Measurements from ENCODE around the gene LRRC4. TPM values are rescaled to one million over a fixed set of nuclear protein-coding genes. Genes with fewer than 3 reads are reported as not detected.

The LRRC4 gene
- total RNA-seq, 1 experiment from 2014 or later: 1.4 TPM

GRCh38 chr7:128017862-128018845 lies 13.1 kb downstream of the LRRC4 start:
- H3K4me3 ChIP-seq: no peak overlapping the region
- no peaks in the 10 kb centered on the region for H3K4me1 ChIP-seq (replicated peaks)
- no peak overlapping the region for H3K27ac ChIP-seq
- no peak for DNase-seq (ENCODE audit: low read depth in 1 of 2, low spot score in 2 of 2)
- H3K27me3 ChIP-seq (replicated peaks): no peaks in the 10 kb centered on the region
- no peaks in the 10 kb centered on the region for H3K9me3 ChIP-seq (replicated peaks)
- H3K36me3 ChIP-seq: peaks cover 11% of the 10 kb centered on the region; the same call in 1 of the 2 replicates

GRCh38 chr7:128017460-128017859 lies 13.8 kb downstream of the LRRC4 start:
- H3K4me1 ChIP-seq (replicated peaks): no peaks in the 10 kb centered on the region
- no peak overlapping the region for H3K27ac ChIP-seq
- H3K36me3 ChIP-seq: peaks cover 13% of the 10 kb centered on the region
- H3K27me3 ChIP-seq (replicated peaks): no peaks in the 10 kb centered on the region
- no peak overlapping the region for H3K4me3 ChIP-seq
- H3K9me3 ChIP-seq (replicated peaks): no peaks in the 10 kb centered on the region
- DNase-seq (ENCODE audit: low read depth in 1 of 2, low spot score in 2 of 2): no peak

- Histone ChIP-seq H3K9me3 (replicated peaks) (no peaks in the 10 kb centered on the region), H3K4me3 (no peak overlapping the region), H3K36me3 (peaks cover 13% of the 10 kb centered on the region), H3K27me3 (replicated peaks) (no peaks in the 10 kb centered on the region), H3K27ac (no peak overlapping the region), H3K4me1 (replicated peaks) (no peaks in the 10 kb centered on the region)
- no peak for DNase-seq (ENCODE audit: low read depth in 1 of 2, low spot score in 2 of 2)
Measured at GRCh38 chr7:128014811-128015210, 16.4 kb downstream of the LRRC4 start.

GRCh38 chr7:128011131-128011661 lies 20.0 kb downstream of the LRRC4 start:
- H3K27me3 ChIP-seq (replicated peaks): no peaks in the 10 kb centered on the region
- H3K4me3 ChIP-seq: no peak overlapping the region
- H3K36me3 ChIP-seq: peaks cover 6% of the 10 kb centered on the region
- DNase-seq (ENCODE audit: low read depth in 1 of 2, low spot score in 2 of 2): no peak
- no peak overlapping the region for H3K27ac ChIP-seq
- H3K4me1 ChIP-seq (replicated peaks): no peaks in the 10 kb centered on the region
- no peaks in the 10 kb centered on the region for H3K9me3 ChIP-seq (replicated peaks)

- Histone ChIP-seq H3K4me3 (no peak overlapping the region), H3K9me3 (replicated peaks) (no peaks in the 10 kb centered on the region), H3K36me3 (peaks cover 6% of the 10 kb centered on the region), H3K27ac (no peak overlapping the region), H3K27me3 (replicated peaks) (no peaks in the 10 kb centered on the region), H3K4me1 (replicated peaks) (no peaks in the 10 kb centered on the region)
- no peak for DNase-seq (ENCODE audit: low read depth in 1 of 2, low spot score in 2 of 2)
Measured at GRCh38 chr7:128010391-128011127, 20.7 kb downstream of the LRRC4 start.

- no peak overlapping the region for H3K27ac ChIP-seq
- H3K4me3 ChIP-seq: no peak overlapping the region
- H3K36me3 ChIP-seq: peaks cover 3% of the 10 kb centered on the region; the same call in 1 of the 2 replicates
- H3K9me3 ChIP-seq (replicated peaks): no peaks in the 10 kb centered on the region
- no peaks in the 10 kb centered on the region for H3K4me1 ChIP-seq (replicated peaks)
- no peak for DNase-seq (ENCODE audit: low read depth in 1 of 2, low spot score in 2 of 2)
- H3K27me3 ChIP-seq (replicated peaks): no peaks in the 10 kb centered on the region
Measured at GRCh38 chr7:128008744-128009143, 22.5 kb downstream of the LRRC4 start.

- H3K27me3 ChIP-seq (replicated peaks): no peaks in the 10 kb centered on the region
- H3K4me3 ChIP-seq: no peak overlapping the region
- H3K36me3 ChIP-seq: peaks cover 2% of the 10 kb centered on the region; the same call in 1 of the 2 replicates
- no peak overlapping the region for H3K27ac ChIP-seq
- H3K4me1 ChIP-seq (replicated peaks): no peaks in the 10 kb centered on the region
- DNase-seq (ENCODE audit: low read depth in 1 of 2, low spot score in 2 of 2): no peak
- no peaks in the 10 kb centered on the region for H3K9me3 ChIP-seq (replicated peaks)
Measured at GRCh38 chr7:128008141-128008540, 23.1 kb downstream of the LRRC4 start.

- no peaks in the 10 kb centered on the region for H3K4me1 ChIP-seq (replicated peaks)
- H3K9me3 ChIP-seq (replicated peaks): no peaks in the 10 kb centered on the region
- H3K4me3 ChIP-seq: no peak overlapping the region
- no peaks in the 10 kb centered on the region for H3K27me3 ChIP-seq (replicated peaks)
- H3K36me3 ChIP-seq: peaks cover 1% of the 10 kb centered on the region; the same call in 1 of the 2 replicates
- H3K27ac ChIP-seq: no peak overlapping the region
- no peak for DNase-seq (ENCODE audit: low read depth in 1 of 2, low spot score in 2 of 2)
Measured at GRCh38 chr7:128007303-128007680, 23.9 kb downstream of the LRRC4 start.

GRCh38 chr7:128006550-128007302 lies 24.5 kb downstream of the LRRC4 start:
- H3K27ac ChIP-seq: no peak overlapping the region
- peaks cover 2% of the 10 kb centered on the region; the same call in 1 of the 2 replicates for H3K36me3 ChIP-seq
- H3K4me3 ChIP-seq: no peak overlapping the region
- no peaks in the 10 kb centered on the region for H3K9me3 ChIP-seq (replicated peaks)
- no peaks in the 10 kb centered on the region for H3K4me1 ChIP-seq (replicated peaks)
- H3K27me3 ChIP-seq (replicated peaks): no peaks in the 10 kb centered on the region
- DNase-seq (ENCODE audit: low read depth in 1 of 2, low spot score in 2 of 2): no peak

- DNase-seq (ENCODE audit: low read depth in 1 of 2, low spot score in 2 of 2): no peak
- no peaks in the 10 kb centered on the region for H3K9me3 ChIP-seq (replicated peaks)
- no peak overlapping the region for H3K4me3 ChIP-seq
- no peaks in the 10 kb centered on the region for H3K4me1 ChIP-seq (replicated peaks)
- H3K36me3 ChIP-seq: 0 out of 2 replicates have a peak, but pooled peaks cover 2% of the 10 kb centered on the region
- no peak overlapping the region for H3K27ac ChIP-seq
- H3K27me3 ChIP-seq (replicated peaks): no peaks in the 10 kb centered on the region
Measured at GRCh38 chr7:128005759-128006159, 25.5 kb downstream of the LRRC4 start.

GRCh38 chr7:128005117-128005516 lies 26.1 kb downstream of the LRRC4 start:
- Histone ChIP-seq H3K36me3 (0 out of 2 replicates have a peak, but pooled peaks cover 2% of the 10 kb centered on the region), H3K4me1 (replicated peaks) (no peaks in the 10 kb centered on the region), H3K27me3 (replicated peaks) (no peaks in the 10 kb centered on the region)

GRCh38 chr7:128004623-128005022 lies 26.6 kb downstream of the LRRC4 start:
- H3K36me3 ChIP-seq: 0 out of 2 replicates have a peak, but pooled peaks cover 2% of the 10 kb centered on the region
- H3K4me1 ChIP-seq (replicated peaks): no peaks in the 10 kb centered on the region
- H3K4me3 ChIP-seq: no peak overlapping the region
- H3K27ac ChIP-seq: no peak overlapping the region
- DNase-seq (ENCODE audit: low read depth in 1 of 2, low spot score in 2 of 2): no peak
- no peaks in the 10 kb centered on the region for H3K9me3 ChIP-seq (replicated peaks)
- no peaks in the 10 kb centered on the region for H3K27me3 ChIP-seq (replicated peaks)

More at GRCh38 chr7:128005117-128005516, 26.1 kb downstream of the LRRC4 start:
- Histone ChIP-seq H3K9me3 (replicated peaks) (no peaks in the 10 kb centered on the region), H3K27ac (no peak overlapping the region), H3K4me3 (no peak overlapping the region)
- no peak for DNase-seq (ENCODE audit: low read depth in 1 of 2, low spot score in 2 of 2)

- DNase-seq (ENCODE audit: low read depth in 1 of 2, low spot score in 2 of 2): no peak
- Histone ChIP-seq H3K27me3 (replicated peaks) (no peaks in the 10 kb centered on the region), H3K4me3 (no peak overlapping the region), H3K4me1 (replicated peaks) (no peaks in the 10 kb centered on the region), H3K27ac (no peak overlapping the region), H3K9me3 (replicated peaks) (no peaks in the 10 kb centered on the region), H3K36me3 (0 out of 2 replicates have a peak, but pooled peaks cover 2% of the 10 kb centered on the region)
Measured at GRCh38 chr7:128003787-128004186, 27.4 kb downstream of the LRRC4 start.
